GM18517 (cell line): ENCODE results near the gene KCNG2.
A peak's percentile ranks its signal among the peaks of the same experiment; 100 is the strongest.

Experiments
- ATAC-seq: cut with Tn5 transposase; IDR thresholded peaks from one replicate; pipeline ENCODE4 v1.9.1; 2021; ENCODE audit warnings: mild to moderate bottlenecking, moderate library complexity; ENCODE audit not compliant: unreplicated experiment

KCNG2 gene

DNA sequence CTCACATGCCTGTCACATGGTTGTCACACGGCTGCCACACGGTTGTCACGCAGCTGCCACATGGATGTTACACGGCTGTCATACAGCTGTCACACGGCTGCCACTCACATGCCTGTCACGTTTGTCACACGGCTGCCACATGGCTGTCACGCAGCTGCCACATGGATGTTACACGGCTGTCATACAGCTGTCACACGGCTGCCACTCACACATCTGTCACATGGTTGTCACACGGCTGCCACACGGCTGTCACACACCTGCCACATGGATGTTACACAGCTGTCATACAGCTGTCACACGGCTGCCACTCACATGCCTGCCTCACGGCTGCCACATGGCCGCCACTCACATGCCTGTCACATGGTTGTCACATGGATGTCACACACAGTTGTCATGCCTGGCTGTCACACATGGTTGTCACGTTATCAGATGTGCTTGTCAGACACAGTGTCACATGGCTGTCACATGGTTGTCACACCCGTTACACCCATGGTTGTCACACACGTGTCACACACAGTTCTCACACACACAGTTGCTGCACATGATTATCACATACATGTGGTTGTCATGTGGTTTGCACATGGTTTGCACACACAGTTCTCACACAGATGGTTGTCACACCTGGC lies 19.4 kb downstream of the KCNG2 start:
- no peak for ATAC-seq

DNA sequence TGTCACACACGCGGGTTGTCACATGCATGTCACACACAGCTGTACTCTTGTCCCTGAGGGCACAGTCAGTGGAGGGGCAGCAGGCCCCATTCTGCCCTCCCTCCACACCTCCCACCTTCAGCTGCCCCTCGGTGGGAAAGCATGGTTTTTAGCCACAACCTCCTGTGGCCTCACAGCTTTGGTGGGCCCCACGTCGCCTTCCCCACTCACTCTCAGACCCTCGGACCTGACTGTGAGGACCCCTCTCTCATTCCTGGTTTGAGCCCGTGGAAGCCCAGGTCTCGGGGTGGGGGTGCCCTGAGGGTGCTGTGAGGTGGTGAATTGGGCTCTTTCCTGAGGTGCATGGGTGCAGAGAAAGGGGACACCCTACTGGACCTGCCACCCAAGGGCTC lies 19.9 kb downstream of the KCNG2 start:
- ATAC-seq, result no peak

DNA sequence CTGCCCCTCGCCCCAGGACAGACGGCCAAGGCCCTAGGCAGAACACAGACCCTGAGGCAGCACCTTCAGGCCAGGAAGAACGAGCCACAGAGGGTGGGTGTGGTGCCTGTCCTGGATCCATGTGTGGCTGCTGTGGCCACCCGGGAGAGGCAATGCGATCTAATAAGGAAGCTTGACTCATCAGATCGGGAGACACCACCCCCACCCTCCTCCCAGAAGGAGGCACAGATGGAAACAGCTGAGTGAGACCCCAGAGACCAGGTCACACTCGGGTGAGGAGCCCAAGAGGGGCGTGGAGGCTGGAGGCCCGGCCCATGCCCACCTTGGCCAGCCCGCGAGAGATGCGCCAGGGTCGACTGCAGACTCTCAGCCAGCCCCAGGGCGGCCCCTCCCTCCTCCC lies 20.3 kb downstream of the KCNG2 start:
- ATAC-seq, result no peak

DNA sequence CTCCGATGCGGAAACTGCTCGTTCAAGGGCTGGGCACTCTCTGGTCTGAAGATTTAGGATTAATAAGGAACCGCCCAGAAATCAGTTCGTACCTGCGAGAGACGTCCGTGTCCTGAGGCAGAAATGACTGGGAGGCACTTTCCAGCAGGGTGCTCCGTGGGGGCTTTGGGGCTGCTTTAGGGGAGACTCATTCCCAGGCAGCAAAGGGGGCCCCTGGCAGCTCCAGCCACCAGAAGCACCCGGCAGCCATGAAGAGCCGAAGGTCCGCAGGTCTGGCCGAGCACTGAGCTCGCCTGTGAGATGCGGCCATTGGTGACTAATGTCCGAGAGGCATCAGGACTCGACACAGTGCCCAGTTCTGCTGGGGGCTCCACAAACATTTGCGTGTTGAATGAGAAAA lies 20.9 kb downstream of the KCNG2 start:
- ATAC-seq, result no peak

DNA sequence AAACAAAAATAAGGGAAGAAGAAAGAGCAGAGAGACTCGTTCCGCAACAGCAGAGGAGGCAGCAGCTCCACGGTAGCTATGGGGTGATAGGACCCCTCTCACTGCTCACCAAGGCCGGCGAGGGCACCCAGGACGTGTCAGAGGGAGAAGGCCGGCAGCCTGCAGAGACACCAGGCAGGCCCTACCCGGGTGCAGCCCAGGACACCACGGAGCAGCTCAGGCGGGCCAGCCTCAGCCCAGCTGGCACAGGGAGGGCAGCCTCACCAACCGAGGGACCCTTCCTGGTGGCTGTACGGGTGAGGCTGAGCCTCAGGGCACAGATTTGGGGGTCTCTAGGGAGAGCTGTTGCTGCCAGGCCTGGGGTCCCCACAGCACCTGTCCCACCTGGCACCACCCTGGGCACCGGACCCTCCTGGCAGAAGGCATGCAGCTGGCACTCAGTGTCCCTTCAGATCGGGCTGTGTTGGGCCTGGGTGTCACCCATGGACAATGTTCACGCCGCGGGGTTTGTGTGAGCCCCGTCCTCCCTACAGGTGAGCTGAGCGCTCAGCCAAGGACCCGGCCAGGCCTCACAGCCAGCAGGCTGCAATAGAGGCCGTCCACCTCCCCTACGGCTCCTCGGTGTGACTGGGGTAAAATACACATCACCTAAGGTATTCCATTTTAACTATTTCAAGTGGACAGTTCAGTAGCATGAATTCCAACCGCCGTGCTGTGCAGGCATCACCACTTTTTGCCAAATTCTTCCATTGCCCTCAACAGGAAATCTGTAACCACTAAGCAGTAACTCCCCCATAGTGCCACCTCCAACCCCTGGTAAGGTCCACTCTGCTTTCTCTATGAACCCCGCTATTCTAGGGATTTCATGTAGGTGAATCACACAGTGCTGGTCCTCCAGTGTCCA lies 21.6 kb downstream of the KCNG2 start:
- no peak for ATAC-seq

DNA sequence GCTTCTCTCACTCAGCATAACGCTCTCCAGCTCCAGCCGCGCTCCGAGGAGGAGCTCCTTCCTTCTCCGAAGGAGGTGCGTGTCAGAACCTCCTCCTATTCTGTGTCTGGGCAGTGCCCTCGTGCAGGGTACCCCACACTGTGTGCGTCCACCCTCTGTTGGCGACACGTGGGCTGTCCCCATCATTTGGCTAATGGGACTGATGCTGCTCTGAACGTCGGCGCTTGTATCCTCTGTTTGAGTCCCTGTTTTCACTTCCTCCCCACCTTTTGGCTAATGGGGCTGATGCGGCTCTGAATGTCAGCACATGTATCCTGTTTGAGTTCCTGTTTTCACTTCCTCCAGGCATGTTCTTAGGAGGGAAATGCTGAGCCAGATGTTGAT lies 22.2 kb downstream of the KCNG2 start:
- peak; percentile 95 for ATAC-seq

DNA sequence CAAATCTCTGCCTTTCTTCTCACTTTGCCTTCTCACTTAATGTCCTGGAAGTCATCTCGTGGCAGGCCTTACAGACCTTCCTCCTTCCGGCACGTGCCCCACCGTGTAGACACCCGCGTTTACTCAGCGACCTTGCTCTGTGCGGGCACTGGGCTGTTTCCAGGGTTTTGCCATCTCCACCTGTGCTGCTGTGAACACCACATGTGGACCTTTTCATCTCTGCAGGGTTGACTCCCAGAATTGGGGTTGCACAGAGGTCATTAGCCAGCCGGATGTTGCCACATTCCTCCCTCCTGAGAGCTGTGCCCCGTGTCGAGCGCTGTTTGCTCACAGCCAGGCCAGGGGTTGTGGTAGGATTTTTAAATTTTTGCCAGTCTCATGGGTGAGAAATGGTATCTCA lies 25.4 kb downstream of the KCNG2 start:
- no peak for ATAC-seq

DNA sequence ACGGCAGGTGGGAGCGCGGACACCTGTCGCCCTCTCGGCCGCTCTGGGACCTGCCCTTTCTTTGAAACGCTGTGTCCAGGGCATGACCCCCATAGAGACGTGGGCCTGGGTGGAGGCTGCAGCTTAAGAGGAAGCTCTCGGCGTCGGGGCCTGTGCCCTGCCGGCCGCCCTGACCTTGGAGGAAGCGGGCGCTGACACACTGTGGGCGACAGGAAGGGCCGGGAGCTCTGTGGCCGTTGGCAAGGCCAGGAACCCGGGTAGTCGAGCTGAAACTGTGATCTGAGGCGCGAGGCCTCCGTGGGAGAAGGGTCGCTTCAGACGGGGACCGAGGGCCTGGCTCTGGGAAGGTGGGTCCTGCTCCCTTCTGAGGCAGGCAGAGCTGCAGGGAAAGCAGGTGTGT lies 28.2 kb downstream of the KCNG2 start:
- no peak for ATAC-seq

DNA sequence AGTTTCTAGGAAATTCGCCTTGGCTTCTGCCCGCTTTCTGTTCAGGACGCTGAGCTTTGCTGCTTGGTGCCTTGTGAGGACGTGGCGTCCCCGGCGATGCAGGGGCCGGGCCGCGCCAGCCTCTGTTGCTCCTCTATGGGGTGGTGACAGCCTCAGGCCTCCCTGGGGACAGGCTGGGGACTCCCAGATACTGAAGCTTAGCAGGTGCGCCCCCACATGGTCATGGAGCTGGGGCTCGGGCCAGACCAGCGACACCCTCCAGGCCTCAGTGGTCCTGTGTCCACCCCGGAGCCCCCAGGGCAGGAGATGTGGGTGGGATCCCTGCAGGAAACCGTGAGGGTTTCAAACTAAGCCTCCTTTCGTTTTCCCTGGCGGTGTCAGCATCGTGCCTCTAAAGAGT lies 29.2 kb downstream of the KCNG2 start:
- no peak for ATAC-seq

DNA sequence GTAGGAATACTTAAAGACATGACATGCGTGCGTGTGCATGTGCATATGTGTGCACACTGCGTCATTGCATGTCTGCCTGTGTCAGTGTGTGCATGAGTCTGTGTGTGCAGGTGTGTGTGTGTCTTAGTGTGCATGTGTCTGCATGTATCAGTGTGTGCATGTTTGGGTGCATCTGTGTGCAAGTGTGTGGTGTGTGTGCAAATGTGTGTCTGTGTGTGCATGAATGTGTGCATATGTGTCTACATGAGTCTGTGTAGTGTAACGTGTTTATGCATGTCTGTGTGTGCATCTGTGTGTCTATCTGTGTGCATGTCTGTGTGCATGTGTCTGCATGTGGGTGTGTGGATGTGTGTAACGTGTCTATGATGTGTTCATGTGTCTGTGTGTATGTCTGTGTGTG lies 30.5 kb downstream of the KCNG2 start:
- no peak for ATAC-seq

DNA sequence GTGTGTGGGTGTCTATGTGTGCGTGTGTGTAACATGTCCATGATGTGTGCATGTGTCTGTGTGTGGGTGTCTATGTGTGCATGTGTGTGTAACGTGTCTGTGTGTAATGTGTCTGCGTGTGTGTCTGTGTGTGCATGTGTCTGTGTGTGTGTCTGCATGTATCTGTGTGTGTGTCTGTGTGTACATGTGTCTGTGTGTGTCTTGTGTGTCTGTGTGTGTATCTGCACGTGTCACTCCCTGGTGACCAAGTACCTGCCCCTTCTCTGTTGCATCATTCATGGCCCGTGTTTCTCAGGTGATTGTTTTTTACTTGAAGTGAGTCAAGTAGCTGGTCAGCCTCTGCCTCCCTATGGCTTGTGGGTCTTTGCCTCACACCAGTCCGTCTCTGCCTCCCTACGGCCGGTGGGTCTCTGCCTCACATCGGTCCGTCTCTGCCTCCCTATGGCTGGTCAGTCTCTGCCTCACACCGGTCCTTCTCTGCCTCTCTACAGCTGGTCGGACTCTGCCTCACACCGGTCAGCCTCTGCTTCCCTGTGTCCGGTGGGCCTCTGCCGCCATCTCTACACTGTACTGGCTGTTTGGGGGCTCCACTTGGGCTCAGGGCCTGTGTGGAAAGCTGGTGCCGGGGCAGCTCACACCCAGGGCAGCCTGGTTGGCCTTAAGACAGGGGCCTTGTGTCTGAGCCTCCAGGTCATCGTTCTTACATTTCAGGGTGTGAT lies 31.6 kb downstream of the KCNG2 start:
- no peak for ATAC-seq

DNA sequence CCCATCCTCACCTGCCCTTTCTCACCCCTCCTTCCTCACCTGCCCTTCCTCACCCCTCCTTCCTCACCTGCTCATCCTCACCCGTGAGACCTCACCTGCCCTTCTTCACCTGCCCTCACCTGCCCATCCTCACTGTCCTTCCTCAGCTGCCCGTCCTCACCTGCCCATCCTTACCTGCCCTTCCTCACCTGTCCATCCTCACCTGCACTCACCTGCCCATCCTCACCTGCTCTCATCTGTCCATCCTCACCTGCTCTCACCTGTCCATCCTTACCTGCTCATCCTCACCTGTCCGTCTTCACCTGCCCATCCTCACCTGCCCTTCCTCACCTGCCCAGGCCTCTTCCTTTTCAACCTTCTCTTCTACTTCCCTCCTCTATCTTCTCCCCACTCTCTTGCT lies 34.4 kb downstream of the KCNG2 start:
- no peak for ATAC-seq

DNA sequence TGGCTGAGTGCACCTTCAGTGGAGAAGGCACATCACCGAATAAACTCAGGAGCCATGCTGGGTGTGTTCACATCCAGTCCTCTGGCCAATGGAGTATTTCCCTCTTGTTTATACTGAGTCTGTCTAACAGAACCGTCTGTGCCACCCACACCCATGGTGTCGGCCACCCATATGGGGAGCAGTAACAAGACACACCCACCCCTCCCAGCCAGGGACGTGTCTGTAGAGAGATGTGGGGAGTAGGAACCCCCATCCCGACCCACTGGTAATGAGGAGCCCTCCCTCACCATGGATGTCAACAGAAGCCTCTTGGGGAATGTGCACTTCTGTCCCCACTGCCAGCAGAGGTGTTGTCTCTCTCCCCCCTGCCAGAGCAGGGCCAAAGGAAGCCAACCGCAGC lies 37.1 kb downstream of the KCNG2 start:
- no peak for ATAC-seq

DNA sequence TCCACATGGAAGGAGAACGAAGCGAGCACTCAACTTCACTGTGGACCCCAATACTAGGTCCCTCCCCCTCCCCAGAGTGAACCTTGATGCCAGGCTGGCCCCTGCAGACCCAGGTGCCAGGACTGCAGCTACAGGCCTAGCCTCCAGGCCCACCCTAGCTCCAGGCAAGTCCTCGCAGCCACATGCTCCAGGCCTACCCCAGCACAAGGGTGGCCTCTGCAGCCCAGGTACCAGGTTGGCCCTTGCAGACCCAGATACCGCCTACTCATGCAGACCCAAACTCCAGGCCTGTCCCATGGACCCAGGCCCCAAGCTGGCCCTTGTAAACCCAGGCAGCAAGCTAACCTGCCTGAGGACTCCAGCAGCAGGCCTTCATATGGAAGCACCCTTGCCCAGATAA lies 44.2 kb downstream of the KCNG2 start:
- no peak for ATAC-seq

DNA sequence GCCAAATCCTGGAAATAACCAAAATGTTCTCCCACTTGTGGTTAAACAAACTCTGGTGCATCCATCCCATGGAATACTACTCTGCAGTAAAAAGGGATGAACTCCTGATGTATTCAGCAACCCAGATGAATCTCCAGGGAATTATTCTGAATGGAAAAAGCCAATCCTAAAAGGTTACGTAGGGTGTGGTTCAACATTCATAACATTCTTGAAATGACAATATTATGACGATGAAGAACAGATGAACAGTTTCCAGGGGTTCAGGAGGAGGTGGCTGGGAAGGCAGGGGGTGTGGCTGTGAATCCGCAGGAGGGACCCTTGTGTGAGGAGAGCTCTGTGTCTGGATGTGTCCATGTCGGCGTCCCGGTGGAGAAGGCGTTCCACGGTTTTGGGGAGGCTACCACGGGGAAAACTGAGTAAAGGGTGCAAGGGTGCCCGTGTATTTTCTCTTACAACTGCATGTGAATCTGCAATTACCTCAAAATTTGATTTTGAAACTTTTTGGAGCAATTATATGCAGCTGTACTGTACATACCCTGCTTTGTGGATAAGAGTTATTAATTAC lies 47.3 kb downstream of the KCNG2 start:
- ATAC-seq, result no peak

DNA sequence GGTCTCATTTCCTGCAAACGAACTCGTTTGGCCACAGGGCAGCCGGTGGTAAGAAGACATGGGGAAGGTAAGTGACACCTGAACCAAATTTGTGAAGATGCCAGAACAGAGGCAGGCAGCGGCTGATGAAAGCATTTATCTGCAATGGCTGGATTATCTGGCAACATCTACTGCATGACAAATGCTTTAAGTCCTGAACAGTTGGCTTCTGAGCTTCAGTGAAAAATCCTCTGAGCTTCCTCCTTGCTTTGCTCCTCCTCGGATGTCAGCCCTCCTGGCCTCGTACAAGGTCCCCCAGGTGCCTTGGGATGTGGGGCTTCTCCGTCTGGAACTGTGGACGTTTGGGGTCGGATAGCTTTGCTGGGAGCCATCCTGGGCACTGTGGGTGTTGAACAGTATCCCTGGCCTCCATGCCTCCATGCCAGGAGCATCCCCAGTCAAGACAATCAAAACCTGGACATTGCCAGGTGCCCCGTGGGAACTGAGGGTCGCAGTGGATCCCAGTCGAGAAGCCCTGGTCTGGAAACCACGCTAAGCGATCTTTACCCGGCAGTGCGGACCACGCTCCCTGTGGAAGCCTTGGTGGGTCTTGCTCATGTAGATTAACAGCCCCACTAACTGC lies 49.3 kb downstream of the KCNG2 start:
- no peak for ATAC-seq

DNA sequence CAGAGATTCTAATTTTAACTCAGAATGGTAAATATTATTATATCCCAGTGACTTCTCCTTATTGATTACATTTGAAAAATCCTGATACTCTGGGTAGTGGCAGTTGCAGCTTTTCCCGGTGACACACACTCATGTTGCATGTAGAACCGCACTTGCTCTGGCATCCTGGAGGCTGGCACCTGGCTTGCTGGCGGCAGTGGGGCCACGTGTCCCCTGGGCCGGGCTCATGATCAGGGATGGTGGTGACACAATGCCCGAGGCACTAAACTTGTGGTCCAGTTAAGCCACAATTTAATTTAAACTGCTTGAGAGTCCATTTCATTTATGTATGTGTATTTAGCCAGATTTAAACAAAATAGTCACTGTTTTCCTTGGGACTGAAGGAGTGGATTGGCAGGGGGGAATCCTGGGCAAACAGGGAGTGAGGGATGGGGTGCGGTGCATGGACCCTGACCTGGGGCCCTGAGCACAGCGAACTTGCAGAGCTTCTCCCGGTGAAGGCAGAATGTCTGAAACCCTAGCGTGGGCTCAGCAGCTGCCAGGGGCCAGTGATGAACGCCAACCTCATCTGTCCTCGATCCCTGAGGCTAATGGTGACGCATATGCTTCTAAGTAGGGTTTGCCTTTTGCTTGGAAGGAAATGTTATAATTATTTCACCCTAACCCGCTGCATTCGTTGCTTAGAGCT lies 50.0 kb downstream of the KCNG2 start:
- no peak for ATAC-seq

DNA sequence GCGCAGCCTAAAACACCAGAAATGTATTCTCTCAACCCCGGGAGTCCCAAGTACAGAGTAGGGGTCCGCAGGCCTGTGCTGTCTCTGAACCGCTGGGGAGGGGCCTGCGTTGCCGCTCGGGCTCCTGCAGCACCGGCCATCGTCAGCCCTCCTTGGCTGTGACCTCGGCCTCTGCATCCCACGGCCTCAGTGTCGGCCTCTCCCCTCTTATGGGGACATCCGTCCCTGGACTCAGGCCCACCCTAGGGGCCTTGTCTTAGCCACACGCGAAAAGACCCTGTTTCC lies 50.5 kb downstream of the KCNG2 start:
- ATAC-seq, result no peak

DNA sequence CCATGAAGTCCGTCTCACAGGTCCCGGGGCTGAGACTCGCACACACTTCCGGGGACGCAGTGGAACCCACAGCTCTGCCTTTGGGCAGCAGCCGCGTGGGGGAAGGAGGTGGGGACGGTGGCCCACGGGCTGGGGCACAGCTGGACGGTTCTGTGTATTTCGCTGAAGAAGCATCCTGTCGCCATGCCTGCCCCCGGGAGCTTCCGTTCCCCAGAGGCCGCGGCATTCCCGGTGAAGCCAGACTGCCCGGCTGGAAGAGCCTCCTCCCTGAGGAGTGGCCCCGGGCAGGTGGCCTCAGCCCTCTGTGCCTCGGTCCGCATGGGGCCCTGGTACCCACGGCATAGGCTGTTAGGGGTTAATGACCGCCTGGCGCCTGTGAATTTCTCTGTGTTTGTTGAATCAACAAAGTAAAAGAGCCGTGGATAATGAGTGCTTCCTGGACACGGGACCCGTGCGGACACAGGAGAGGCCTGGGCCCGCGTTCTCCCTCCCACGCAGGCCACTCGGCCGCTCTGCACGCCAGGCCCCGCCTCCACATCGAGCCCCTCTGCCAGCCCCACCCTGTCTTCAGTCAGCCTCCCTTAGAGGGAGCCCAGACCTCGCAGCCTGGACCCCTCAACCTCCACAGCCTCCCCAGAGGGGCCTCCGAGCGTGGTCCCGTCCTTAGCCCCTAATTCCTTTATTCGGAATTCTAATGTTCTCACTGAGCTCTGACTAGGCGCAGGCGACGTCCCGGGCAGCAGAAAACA lies 51.0 kb downstream of the KCNG2 start:
- ATAC-seq, result no peak
